ENCODE measurements around the gene OXNAD1.

DNA sequence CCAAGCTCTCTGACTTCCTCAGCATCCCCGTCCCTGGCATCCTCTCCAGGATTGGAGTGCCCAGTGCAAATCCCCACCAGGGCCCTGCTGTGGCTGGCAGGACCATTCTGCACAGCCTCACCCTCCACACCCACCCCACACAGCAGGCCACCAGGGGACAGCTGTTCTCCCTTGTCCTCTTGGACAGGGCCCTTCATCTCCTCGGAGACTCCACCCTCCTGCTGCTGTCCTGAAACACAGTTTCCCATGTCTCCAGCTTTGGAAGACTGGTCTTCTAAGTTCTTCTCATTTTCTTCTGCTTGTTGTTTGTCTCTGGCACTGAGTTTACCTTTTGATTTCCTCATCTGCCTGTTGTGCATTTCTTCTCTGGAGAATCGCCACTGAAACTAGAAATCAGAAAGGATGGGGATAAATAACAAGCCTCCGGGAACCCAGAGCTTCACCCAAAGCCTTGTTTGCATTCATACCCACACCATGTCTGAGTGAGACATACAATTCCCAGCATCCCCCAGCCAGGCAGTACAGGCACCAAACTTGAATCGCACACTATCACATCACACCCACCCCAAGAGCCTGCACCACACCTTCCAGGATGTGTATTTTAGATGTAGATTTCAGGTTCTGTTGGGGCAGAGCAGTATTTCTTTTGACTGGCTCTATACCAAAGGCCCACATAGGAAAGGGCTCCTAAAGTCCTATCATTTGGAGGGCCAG lies 52.0 kb downstream of the OXNAD1 start:
- TF ChIP-seq CTCF (IDR thresholded peaks at IDR 0.05) (no peak), POLR2A (IDR thresholded peaks at IDR 0.05) (no peak)

All from body of pancreas (tissue), 4 donors.